HG03457 (cell line): ENCODE results near the gene DHX57.
"Not testable (repeated sequence)": the region's sequence is repeated elsewhere in the genome, so short reads cannot be mapped to it uniquely, and the experiment has no call there.

Source experiments
- ATAC-seq: cut with Tn5 transposase; IDR thresholded peaks from one replicate; pipeline ENCODE4 v1.9.1; 2021; ENCODE audit warnings: moderate number of reproducible peaks; ENCODE audit not compliant: unreplicated experiment

Gene DHX57

DNA sequence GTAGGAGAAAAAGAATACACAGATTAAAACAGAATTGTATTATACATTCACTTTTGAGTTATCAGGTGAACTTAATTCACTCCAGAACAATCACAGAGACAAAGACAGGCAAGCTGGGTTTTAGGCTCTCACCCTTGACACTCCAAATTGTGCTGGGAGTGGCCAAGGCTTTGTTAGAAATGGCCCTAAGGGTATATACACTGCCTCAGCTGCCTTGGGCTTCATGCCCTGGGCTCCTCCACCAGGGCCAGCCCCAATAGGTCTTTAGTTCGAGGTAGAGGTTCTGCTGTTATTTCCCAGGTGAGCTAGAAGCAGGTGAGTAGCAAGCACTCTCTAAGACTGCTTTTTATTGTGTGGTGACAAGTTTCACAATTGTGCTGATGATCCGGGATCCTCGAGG lies 77.8 kb downstream of the DHX57 start:
- no peak for ATAC-seq

DNA sequence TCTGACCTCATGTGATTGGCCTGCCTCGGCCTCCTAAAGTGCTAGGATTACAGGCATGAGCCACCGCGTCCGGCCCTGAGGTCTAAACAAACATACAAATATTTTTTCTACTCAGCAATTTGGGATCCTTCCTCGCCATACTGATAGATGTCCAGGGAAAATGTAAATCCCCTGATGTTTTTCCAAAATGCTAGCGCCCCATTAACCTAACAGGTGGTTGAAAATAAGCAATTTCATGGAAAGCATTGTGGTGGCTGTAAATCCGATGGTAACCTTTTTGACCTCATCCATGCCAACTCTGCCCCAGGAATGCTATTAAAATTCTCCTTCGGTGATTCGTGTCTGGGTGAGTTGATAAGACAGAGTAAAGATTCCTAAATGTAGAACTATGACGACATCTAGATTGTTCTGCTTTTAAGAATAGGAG lies 78.5 kb downstream of the DHX57 start:
- ATAC-seq, result no peak

DNA sequence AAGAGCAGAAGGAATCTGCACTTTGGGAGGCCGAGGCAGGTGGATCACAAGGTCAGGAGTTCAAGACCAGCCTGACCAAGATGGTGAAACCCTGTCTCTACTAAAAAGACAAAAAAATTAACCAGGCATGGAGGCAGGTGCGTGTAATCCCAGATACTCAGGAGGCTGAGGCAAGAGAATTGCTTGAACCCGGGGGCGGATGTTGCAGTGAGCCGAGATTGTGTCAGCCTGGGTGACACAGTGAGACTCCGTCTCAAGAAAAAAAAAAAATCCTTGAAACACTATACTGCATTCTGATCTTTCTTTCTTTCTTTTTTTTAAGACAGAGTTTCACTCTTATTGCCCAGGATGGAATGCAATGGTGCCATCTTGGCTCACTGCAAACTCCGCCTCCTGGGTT lies 80.7 kb downstream of the DHX57 start:
- ATAC-seq, result not testable (repeated sequence)

DNA sequence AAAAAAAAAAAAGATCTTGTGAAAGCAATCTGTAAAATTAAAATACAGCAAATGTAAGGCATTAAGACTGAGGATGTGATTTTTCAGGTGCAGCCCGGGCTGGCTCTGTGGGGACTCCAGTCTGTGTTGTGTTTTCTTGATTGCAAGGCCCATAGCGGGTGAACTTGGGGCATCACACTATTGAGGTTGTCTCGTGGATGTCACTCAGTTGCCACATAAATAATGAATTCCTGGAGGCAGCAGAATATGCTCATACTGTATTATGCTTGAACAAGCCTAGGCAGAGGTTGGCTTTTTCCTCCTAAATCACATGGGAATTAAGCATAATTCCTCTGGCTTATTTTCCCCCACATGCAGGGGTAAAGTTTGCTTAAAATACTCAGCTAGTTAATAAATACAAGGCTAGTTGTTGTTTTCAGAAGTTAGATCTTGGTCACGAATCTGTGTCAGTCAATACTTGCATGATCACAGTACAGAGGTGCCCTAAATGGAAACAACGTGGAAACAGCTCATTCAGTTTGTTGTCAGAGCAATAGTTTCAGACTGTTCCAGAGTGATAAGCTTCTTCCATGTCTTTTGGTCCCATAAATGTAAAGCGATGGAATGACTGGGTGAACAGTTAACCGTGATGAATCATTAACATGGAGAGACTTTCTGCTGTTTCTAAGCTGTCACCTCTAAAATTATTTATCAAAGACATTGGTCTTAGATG lies 81.3 kb downstream of the DHX57 start:
- ATAC-seq, result no peak

GRCh38 chr2:38793511-38793910 lies 82.2 kb downstream of the DHX57 start:
- ATAC-seq, result no peak

DNA sequence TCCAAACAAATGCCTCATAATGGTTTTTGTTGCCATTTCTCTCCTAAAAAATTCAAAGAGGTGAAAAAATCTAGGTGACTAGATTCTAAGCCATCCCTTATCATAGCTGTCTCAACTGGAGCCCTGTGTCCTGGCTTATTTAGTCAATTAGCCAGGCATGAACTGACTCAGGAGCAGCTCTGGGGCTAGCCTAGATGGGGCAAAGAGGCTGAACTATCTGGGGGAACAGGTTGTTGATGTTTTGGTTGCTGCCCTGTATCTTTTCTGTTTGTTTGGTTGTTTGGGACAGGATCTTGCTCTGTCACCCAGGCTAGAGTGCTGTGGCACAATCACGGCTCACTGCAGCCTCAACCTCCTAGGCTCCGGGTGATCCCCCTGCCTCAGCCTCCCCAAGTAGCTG lies 83.0 kb downstream of the DHX57 start:
- no peak for ATAC-seq

GRCh38 chr2:38792321-38792720 lies 83.4 kb downstream of the DHX57 start:
- not testable (repeated sequence) for ATAC-seq

DNA sequence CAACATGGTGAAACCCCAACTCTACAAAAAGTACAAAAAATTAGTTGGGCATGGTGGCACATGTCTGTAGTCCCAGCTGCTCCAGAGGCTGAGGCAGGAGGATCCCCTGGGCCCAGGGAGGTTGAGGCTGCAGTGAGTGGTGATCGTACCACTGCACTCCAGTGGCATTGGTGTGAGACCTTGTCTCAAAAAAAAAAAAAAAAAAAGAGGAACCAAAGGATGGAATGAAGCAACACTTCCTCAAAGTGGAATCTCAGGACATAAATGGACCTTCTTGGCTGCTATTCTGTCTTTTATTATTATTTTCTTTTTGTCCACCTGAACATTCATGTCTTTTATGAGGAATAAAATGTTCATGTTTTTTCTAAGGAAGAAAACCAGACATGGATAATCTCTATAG lies 84.0 kb downstream of the DHX57 start:
- ATAC-seq, result no peak

DNA sequence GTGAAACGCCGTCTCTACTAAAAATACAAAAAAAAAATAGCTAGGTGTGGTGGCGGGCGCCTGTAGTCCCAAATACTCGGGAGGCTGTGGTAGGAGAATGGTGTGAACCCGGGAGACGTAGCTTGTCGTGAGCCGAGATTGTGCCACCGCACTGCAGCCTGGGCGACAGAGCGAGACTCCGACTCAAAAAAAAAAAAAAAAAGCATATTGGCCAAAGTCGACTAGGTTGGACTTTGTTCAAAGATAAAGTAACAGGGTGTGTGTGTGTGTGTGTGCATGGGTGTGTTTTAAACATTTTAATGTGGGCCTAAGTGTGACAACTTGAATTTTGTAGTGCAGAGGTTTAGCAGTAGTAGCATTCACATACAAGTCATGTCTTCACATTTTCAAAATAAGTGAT lies 86.0 kb downstream of the DHX57 start:
- ATAC-seq, result no peak

- no peak for ATAC-seq
These were observed 87.4 kb downstream of the DHX57 start for GRCh38 chr2:38788306-38788705.

GRCh38 chr2:38783586-38783985 lies 92.1 kb downstream of the DHX57 start:
- no peak for ATAC-seq

GRCh38 chr2:38778687-38779082 lies 97.0 kb downstream of the DHX57 start:
- no peak for ATAC-seq

GRCh38 chr2:38776531-38776930 lies 99.2 kb downstream of the DHX57 start:
- ATAC-seq, result no peak

GRCh38 chr2:38775921-38776225 lies 99.9 kb downstream of the DHX57 start:
- no peak for ATAC-seq

- no peak for ATAC-seq
These were observed 100.4 kb downstream of the DHX57 start for GRCh38 chr2:38775097-38775920.

GRCh38 chr2:38771632-38772031 lies 104.1 kb downstream of the DHX57 start:
- ATAC-seq, result no peak

DNA sequence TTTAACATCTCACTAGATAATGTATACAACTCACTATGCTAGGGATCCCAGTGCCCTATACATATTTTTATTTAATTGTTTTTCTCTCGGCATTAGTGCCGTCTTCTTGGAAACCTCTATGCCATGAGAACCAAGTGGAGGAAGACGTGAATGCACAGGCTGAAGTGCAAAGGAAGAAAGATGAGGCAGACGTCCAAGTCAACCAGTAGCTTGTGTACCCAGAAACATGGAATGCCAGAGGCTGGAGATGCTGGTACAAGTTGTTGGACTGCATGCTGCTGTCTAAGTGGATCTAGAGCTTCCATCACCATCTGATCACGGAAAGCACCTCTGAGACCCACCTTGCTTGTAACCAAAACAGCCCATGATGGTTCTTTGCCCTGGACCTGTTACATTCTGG lies 110.2 kb downstream of the DHX57 start:
- no peak for ATAC-seq

DNA sequence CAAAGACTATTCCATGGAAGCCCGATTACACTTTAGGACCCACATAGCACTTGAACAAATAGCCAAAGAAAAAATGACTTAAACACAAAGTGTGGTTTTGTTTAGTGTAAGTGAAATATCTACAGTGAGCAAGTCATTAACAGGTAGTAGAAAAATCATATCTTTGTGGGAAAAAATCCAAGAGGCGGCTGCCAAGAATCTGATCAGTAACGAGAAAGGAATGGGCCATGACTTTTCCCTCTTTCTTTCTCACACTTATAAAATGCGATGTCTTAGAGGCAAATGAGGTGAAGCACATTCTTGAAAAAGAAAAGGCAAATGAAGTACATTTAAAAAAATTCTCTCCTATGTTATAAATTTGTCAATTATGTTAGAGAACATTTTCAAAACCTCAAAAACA lies 110.6 kb downstream of the DHX57 start:
- ATAC-seq, result no peak

GRCh38 chr2:38763728-38764127 lies 112.0 kb downstream of the DHX57 start:
- no peak for ATAC-seq

- ATAC-seq, result no peak
These were observed 112.5 kb downstream of the DHX57 start for GRCh38 chr2:38763228-38763627.

GRCh38 chr2:38755891-38756290 lies 119.8 kb downstream of the DHX57 start:
- ATAC-seq, result not testable (repeated sequence)

- ATAC-seq, result no peak
These were observed 121.2 kb downstream of the DHX57 start for GRCh38 chr2:38754506-38754905.

GRCh38 chr2:38754049-38754448 lies 121.7 kb downstream of the DHX57 start:
- no peak for ATAC-seq
